ENCODE data around the gene CCDC57.
"Not testable (repeated sequence)": the region's sequence is repeated elsewhere in the genome, so short reads cannot be mapped to it uniquely, and the experiment has no call there.

The CCDC57 gene, protein sequence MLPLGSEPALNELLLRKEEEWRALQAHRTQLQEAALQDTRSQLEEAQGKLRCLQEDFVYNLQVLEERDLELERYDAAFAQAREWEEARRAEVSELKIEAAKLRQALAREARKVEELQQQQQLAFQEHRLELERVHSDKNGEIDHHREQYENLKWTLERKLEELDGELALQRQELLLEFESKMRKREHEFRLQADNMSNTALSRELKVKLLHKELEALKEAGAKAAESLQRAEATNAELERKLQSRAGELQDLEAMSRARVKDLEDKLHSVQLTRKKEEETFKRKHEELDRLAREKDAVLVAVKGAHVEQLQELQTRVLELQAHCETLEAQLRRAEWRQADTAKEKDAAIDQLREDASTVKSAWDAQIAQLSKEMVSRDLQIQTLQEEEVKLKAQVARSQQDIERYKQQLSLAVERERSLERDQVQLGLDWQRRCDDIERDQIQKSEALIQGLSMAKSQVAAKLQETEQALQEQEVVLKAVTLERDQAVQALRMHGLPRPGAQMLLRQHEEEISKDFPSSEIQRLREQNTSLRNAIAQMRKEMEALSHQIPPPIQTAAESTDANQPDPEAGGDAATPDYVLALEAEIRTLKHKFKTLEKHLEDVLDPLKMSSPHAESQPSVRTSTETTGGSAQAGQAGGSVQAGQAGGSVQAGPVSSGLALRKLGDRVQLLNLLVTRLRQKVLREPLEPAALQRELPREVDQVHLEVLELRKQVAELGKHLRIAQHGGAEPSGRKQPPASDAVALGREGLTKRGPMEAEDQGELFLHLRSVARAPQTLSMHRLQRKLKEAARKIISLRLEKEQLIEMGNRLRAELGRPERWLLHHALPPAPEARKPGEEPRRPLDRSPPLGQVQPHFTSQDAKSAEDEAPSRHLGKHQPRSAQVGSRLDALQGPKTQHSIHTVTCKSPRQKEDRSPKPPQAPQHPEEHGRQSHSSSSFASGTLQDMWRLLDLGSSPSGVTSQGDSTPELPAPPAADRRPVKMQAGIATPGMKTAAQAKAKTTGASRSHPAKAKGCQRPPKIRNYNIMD

DNA sequence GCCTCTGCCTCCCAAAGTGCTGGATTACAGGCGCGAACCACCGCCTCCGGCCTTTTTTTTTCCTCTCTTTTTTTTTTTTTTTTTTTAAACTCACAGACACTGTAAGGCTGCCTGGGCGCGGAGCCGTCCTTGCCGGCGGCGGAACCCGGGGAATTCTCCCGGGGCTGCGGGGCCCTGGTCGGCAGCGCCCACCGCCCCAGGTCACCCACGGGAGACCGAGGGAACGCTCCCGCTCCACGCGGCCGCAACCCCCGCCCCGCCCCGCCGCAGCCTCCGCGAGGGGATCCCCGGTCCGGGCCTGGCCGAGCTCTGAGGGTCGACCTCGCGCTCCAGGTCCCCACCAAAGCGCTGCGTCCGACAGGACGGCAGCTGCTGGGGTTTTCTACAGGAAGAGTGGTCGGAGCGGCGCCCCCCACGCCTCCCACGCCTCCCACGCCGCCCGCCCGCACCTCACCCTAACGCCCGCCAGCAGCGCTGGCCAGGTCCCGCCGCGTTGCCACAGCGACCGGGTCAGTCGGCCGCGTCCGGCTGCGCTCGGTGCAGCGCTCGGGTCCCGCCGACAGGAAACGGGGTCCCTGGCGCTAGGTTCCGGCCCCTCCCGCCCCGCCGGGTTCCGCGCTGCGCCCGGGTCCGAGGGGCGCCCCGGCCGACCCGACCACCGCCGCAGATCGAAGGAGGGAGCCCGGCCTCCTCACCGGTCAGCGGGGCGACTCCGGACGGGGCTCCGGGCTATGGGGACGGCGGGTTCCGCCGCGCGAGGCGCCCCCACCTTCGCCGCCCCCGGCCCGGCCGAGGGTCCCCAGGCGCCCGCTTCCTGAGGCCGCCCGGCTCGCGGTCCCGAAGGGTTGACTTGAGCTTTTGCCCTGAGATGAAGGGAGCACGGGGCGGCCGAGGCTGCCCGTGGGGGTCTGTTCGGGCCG lies at the start of gene CCDC57:
Gene CCDC57, minus strand, starts transcription at position 512 of the 920 bp plus-strand sequence. CDS start 10,898 bp downstream, outside the sequence.
- H3K27ac ChIP-seq (ENCODE audit: low read depth, low read length), result no peak within 1 kb of the TSS
- H3K79me2 ChIP-seq (ENCODE audit: control insufficient read depth, low read length), result peaks cover 12% of the 10 kb centered on the region
- peaks cover 5% of the 10 kb centered on the region for H3K27me3 ChIP-seq (ENCODE audit: control insufficient read depth, low read length)
- H3K4me1 ChIP-seq (ENCODE audit: control insufficient read depth, low read length), result peaks cover 31% of the 10 kb centered on the region
- no peaks in the 10 kb centered on the region for H3K9me3 ChIP-seq (ENCODE audit: control insufficient read depth, insufficient read depth, low read length)
- peak within 1 kb of the TSS; percentile 94 for H3K4me3 ChIP-seq (ENCODE audit: low read length)
- no peaks in the 10 kb centered on the region for H4K20me1 ChIP-seq (ENCODE audit: control insufficient read depth, insufficient read depth, low read depth, low read length)
- H3K36me3 ChIP-seq (ENCODE audit: control insufficient read depth, low read length), result no peaks in the 10 kb centered on the region
- H3K4me2 ChIP-seq (ENCODE audit: low read length), result peak within 1 kb of the TSS; percentile 97
- no peaks in the 10 kb centered on the region for H3K9me2 ChIP-seq (replicated peaks; ENCODE audit: control insufficient read depth, low read length)
- TF ChIP-seq EZH2phosphoT487 (IDR thresholded peaks at IDR 0.05; ENCODE audit: borderline replicate concordance, low read length), result no peak
- TF ChIP-seq, protein P1, sequence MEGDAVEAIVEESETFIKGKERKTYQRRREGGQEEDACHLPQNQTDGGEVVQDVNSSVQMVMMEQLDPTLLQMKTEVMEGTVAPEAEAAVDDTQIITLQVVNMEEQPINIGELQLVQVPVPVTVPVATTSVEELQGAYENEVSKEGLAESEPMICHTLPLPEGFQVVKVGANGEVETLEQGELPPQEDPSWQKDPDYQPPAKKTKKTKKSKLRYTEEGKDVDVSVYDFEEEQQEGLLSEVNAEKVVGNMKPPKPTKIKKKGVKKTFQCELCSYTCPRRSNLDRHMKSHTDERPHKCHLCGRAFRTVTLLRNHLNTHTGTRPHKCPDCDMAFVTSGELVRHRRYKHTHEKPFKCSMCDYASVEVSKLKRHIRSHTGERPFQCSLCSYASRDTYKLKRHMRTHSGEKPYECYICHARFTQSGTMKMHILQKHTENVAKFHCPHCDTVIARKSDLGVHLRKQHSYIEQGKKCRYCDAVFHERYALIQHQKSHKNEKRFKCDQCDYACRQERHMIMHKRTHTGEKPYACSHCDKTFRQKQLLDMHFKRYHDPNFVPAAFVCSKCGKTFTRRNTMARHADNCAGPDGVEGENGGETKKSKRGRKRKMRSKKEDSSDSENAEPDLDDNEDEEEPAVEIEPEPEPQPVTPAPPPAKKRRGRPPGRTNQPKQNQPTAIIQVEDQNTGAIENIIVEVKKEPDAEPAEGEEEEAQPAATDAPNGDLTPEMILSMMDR (IDR thresholded peaks at IDR 0.05; ENCODE audit: low read depth, low read length, poor library complexity, severe bottlenecking), result no peak
- H3F3A ChIP-seq (ENCODE audit: control insufficient read depth, insufficient read depth), result no peaks in the 10 kb centered on the region; the same call in 1 of the 2 replicates

DNA sequence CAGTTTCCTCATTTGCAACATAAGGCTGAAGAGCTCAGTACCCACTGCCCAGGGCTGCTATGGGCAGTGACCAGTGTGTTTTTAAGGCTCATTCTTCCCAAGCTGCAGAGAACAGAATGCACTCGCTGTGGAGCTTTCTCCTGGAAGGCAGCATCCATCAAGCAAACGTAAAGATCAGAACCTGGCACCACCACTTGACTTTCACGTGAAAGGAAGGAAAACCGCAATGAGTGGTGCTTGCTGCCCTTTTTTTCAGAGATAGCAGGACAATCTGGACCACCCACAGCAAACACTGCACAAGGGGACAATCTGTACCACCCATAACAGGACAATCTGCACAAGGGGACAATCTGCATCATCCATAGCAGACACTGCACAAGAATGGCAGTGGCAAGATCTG lies 49.7 kb upstream of the CCDC57 start:
- Histone ChIP-seq H3K79me2 (ENCODE audit: control insufficient read depth, low read length) (peaks cover 84% of the 10 kb centered on the region), H3K36me3 (ENCODE audit: control insufficient read depth, low read length) (peaks cover 96% of the 10 kb centered on the region), H3K4me1 (ENCODE audit: control insufficient read depth, low read length) (no peaks in the 10 kb centered on the region), H3K9me3 (ENCODE audit: control insufficient read depth, insufficient read depth, low read length) (no peaks in the 10 kb centered on the region), H4K20me1 (ENCODE audit: control insufficient read depth, insufficient read depth, low read depth, low read length) (no peaks in the 10 kb centered on the region; the same call in 1 of the 2 replicates), H3K27ac (ENCODE audit: low read depth, low read length) (no peak overlapping the region), H3K9me2 (replicated peaks; ENCODE audit: control insufficient read depth, low read length) (no peaks in the 10 kb centered on the region), H3K27me3 (ENCODE audit: control insufficient read depth, low read length) (no peaks in the 10 kb centered on the region), H3K4me3 (ENCODE audit: low read length) (no peak overlapping the region), H3K4me2 (ENCODE audit: low read length) (no peak overlapping the region), H3F3A (ENCODE audit: control insufficient read depth, insufficient read depth) (no peaks in the 10 kb centered on the region)
- no peak for TF ChIP-seq EZH2phosphoT487 (IDR thresholded peaks at IDR 0.05; ENCODE audit: borderline replicate concordance, low read length)
- TF ChIP-seq, protein P1 (IDR thresholded peaks at IDR 0.05; ENCODE audit: low read depth, low read length, poor library complexity, severe bottlenecking), result no peak

DNA sequence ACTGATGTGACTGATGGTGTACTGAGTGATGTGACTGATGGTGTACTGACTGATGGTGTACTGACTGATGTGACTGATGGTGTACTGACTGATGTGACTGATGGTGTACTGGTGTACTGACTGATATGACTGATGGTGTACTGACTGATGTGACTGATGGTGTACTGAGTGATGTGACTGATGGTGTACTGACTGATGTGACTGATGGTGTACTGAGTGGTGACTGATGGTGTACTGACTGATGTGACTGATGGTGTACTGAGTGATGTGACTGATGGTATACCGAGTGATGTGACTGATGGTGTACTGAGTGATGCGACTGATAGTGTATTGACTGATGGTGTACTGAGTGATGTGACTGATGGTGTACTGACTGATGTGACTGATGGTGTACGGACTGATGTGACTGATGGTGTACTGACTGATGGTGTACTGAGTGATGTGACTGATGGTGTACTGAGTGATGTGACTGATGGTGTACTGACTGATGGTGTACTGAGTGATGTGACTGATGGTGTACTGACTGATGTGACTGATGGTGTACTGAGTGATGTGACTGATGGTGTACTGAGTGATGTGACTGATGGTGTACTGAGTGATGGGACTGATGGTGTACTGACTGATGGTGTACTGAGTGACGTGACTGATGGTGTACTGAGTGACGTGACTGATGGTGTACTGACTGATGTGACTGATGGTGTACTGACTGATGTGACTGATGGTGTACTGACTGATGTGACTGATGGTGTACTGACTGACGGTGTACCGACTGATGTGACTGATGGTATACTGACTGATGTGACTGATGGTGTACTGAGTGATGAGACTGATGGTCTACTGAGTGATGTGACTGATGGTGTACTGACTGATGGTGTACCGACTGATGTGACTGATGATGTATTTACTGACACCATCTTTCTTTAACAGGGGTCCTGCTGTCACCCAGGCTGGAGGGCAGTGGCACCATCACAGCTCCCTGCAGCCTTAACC lies 47.6 kb upstream of the CCDC57 start:
- H3K4me1 ChIP-seq (ENCODE audit: control insufficient read depth, low read length); H3K4me2 ChIP-seq (ENCODE audit: low read length); H3K4me3 ChIP-seq (ENCODE audit: low read length); H3K27me3 ChIP-seq (ENCODE audit: control insufficient read depth, low read length); H3F3A ChIP-seq (ENCODE audit: control insufficient read depth, insufficient read depth); H4K20me1 ChIP-seq (ENCODE audit: control insufficient read depth, insufficient read depth, low read depth, low read length); H3K27ac ChIP-seq (ENCODE audit: low read depth, low read length); H3K9me3 ChIP-seq (ENCODE audit: control insufficient read depth, insufficient read depth, low read length); H3K9me2 ChIP-seq (replicated peaks; ENCODE audit: control insufficient read depth, low read length): not testable (repeated sequence)
- Histone ChIP-seq H3K36me3 (ENCODE audit: control insufficient read depth, low read length) (peaks cover 98% of the 10 kb centered on the region), H3K79me2 (ENCODE audit: control insufficient read depth, low read length) (peaks cover 82% of the 10 kb centered on the region)
